SW 1271 (cell line): ENCODE data around the gene CDC73.
"Not testable (repeated sequence)": the region's sequence is repeated elsewhere in the genome, so short reads cannot be mapped to it uniquely, and the experiment has no call there.

ENCODE experiments used
- DNase-seq, 2 experiments: peaks; one replicate each; lab custom pipeline; 2025; lab: John Stamatoyannopoulos, UW

Gene CDC73

DNA sequence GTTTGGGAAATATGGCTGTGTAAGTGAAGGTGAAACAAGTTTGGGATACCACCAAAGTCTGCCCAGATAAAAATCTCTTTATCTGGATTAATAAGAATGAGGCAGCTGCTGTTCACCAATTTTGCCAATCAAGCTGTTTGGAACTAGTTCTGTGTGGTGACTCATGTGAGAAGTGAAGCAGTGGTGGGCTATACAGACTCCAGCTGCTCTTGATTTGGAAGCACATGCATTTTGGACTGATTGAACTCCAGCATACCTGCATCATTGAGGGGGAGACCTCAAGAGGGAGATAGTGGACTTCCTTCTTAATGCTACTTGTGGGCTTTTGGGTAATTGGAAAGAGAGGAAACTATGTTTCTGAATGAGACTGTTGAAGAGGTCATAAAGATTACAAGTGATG is 163.8 kb downstream of the CDC73 start:
- DNase-seq: no peak

DNA sequence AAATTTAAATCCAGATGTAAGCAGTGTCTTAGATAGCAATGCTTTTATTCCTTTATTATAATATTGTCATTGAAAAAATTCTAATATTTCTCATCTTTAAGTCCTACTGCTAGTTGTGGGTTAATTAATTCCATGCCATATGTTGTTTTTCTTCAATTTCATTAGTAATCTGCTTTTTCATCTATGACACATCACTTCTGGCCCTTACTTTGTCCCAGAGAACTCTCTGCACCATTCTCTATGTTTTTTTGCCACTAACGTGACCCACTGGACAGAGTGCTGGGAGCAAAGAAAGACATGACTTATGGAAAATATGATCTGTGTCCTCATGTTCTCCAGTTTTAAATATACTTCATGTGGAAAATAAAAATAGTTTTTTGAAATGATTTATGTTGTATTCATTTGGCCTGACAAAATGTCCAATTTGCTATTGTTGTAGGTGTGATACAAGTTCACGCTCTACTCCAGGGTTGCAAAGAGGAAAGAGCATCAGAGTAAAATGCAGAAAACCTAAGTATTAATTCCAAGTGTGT is 166.8 kb downstream of the CDC73 start:
- not testable (repeated sequence) for DNase-seq

DNA sequence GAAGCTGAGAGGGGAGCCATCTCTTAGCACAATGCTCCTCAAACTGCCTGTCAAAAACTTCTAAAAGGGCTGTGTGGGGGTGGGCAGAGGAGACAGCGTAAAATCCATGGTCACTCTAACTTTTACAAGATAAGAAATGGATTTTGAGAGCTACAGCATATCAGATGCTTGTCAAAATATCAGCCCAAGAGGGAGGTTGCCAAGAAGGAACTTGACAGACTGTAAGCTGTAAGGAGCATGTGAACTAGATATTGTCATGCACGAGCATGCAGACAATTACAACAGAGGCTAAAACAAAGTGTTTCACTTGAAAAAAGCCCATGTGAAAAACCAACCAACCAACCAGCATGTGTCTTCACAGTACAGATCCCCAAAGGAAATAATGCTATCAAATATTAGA is 171.9 kb downstream of the CDC73 start:
- no peak for DNase-seq

DNA sequence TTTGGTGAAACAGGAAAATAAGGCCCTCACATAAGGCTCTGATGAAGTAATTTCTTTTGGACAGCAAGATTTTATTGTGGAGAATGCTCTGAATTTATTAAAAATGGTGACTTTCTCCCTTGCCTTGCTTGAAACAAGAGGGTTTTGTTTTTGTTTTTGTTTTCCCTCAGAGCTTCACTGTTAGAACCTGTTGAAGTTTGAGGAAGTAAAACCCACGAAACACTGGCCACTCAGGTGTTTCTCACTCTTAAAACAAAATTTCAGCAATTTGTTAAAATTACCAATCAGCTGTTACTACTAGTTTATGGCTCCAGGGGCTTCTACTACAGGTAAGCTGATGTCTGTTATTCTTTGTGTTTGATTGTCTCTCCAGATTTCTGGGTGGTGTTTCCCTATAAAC is 177.2 kb downstream of the CDC73 start:
- no peak for DNase-seq

DNA sequence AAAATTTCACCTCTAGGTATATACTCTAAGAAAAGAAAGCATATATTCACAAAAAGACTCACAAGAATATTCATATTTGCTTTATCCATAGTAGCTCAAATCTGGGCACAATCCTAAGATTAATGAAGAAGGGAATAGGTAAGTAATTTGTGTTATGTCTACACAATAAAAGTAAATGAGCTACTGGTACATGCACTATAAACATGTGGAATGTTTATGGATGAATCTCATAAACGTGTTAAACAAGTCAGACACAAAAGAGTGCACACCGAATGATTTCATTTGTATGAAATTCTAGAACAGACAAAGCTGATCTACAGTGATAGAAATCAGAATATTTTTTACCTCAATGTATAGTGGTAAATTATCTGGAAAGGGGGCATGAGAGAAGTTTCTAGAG is 179.9 kb downstream of the CDC73 start:
- no peak for DNase-seq

DNA sequence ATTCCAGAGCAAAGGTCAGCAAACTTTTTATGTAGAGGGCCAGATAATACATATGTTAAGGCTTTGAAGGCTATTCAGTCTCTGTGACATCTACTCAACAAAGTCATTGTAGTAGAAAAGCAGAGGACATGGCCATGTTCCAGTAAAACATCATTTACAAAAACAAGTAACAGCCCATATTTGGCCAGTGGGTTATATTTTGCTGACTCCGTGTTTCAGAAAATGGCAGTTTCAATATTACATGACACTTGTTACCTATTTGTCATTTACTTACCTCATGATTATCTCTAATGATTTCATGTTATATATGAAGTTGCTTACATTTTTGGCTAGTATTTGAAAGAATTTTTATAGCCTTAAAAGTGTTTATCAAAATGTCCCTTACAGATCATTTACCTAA is 182.0 kb downstream of the CDC73 start:
- no peak for DNase-seq
